GM12878 (cell line): ENCODE data around the gene CCDC51. TPM values are rescaled to one million over a fixed set of nuclear protein-coding genes. Genes with fewer than 3 reads are reported as not detected.

Source experiments
- ATAC-seq: fragments of 200-7000 bp; cut with Tn5 transposase; 3 replicates; pipeline ENCODE4 v1.9.1; 2020; ENCODE audit warnings: mild to moderate bottlenecking, moderate library complexity
- BruUV-seq: library from RNA; stranded (reverse); fragments of 400-500 nt; replicated peaks from 2 replicates; lab custom pipeline; 2021; lab: Mats Ljungman, UMichigan
- CTCF ChIA-PET: fragments of 300-600 bp; sonication (Branson Sonifier 250); formaldehyde crosslinking; extraction: SDS; loops from one replicate; lab custom pipeline; 2021; ENCODE audit warnings: inconsistent platforms; lab: Yijun Ruan, JAX
- POLR2A ChIA-PET: fragments of 350-600 bp; formaldehyde crosslinking; extraction: SDS; loops from one replicate; lab custom pipeline; 2021; ENCODE audit warnings: inconsistent platforms; lab: Charles Lee
- RAD21 ChIA-PET: fragments of 300-600 bp; sonication (Branson Sonifier 250); formaldehyde crosslinking; loops from one replicate; lab custom pipeline; 2023; ENCODE audit warnings: antibody characterized with exemption; ENCODE audit not compliant: unreplicated experiment; lab: Charles Lee
- SMC1A ChIA-PET: fragments of 300-600 bp; sonication (Branson Sonifier 250); formaldehyde crosslinking; loops from one replicate; lab custom pipeline; 2023; ENCODE audit not compliant: unreplicated experiment, uncharacterized antibody; lab: Charles Lee
- DNase-seq: peaks from one replicate; pipeline ENCODE4 v3.0.0-alpha.2; 2011; ENCODE audit warnings: low read depth, low spot score
- FAIRE-seq: peaks from 3 replicates; lab custom pipeline; 2011; peaks lifted over from hg19 to GRCh38; lab: Jason Lieb, UNC
- H2AFZ ChIP-seq: 2 replicates; pipeline ENCODE4 v1.6.0; 2011; ENCODE audit warnings: low read depth, low read length, control low read depth; ENCODE audit not compliant: control insufficient read depth
- H3K27ac ChIP-seq: 2 replicates; pipeline ENCODE4 v1.5.1; 2011; ENCODE audit warnings: control low read depth; ENCODE audit not compliant: control insufficient read depth, insufficient read depth
- H3K27me3 ChIP-seq, 2 experiments: replicated peaks in 1 of 2; 2 replicates each; pipeline versions ENCODE4 v1.6.0 to v1.6.1; 2011; ENCODE audit warnings: low read length in 1 of 2; ENCODE audit not compliant: control insufficient read depth in 2 of 2, insufficient read depth in 2 of 2
- H3K36me3 ChIP-seq, 2 experiments: 2 replicates each; pipeline ENCODE4 v1.5.1; 2011; ENCODE audit warnings: low read length in 1 of 2; ENCODE audit not compliant: control insufficient read depth in 2 of 2, insufficient read depth in 2 of 2
- H3K4me1 ChIP-seq: 2 replicates; pipeline ENCODE4 v1.6.1; 2011; ENCODE audit warnings: mild to moderate bottlenecking, low read length, moderate library complexity, mixed read lengths; ENCODE audit not compliant: control insufficient read depth, insufficient read depth
- H3K4me2 ChIP-seq: 2 replicates; pipeline ENCODE4 v1.6.0; 2011; ENCODE audit warnings: control low read depth; ENCODE audit not compliant: control insufficient read depth, insufficient read depth
- H3K4me3 ChIP-seq: fragments of 200-600 bp; sonication (generic); 2 replicates; pipeline ENCODE4 v1.5.1; 2016
- H3K79me2 ChIP-seq: 2 replicates; pipeline ENCODE4 v1.6.0; 2011; ENCODE audit warnings: low read length; ENCODE audit not compliant: control insufficient read depth, insufficient read depth
- H3K9ac ChIP-seq: 2 replicates; pipeline ENCODE4 v1.8.0; 2011; ENCODE audit warnings: low read length, control low read depth, mixed read lengths; ENCODE audit not compliant: control insufficient read depth, insufficient read depth
- H3K9me3 ChIP-seq: replicated peaks from 3 replicates; pipeline ENCODE4 v1.5.1; 2011; ENCODE audit warnings: mild to moderate bottlenecking, low read length; ENCODE audit not compliant: control insufficient read depth, insufficient read depth
- H4K20me1 ChIP-seq: 2 replicates; pipeline ENCODE4 v1.6.0; 2011; ENCODE audit not compliant: control insufficient read depth, insufficient read depth
- BMI1 ChIP-seq: fragments of 450-650 bp; IDR thresholded peaks from 2 replicates; pipeline ENCODE4 v1.6.1; 2016; ENCODE audit warnings: mild to moderate bottlenecking, moderate library complexity, borderline replicate concordance
- CHD4 ChIP-seq: fragments of 200-600 bp; sonication (generic); IDR thresholded peaks from 2 replicates; pipeline ENCODE4 v1.6.1; 2016; ENCODE audit warnings: mild to moderate bottlenecking
- ELK1 ChIP-seq: IDR thresholded peaks from 2 replicates; pipeline ENCODE4 v1.6.1; 2012; ENCODE audit warnings: low read depth, low read length, improper control_type of control experiment
- ETV6 ChIP-seq, 2 experiments: fragments of 450-650 bp in 1 of 2; IDR thresholded peaks in 1 of 2; conservative IDR thresholded peaks in 1 of 2; 2 replicates each; pipeline ENCODE4 v1.6.1; 2014; ENCODE audit warnings: antibody characterized with exemption in 1 of 2, borderline replicate concordance in 1 of 2, low read depth in 1 of 2, mild to moderate bottlenecking in 1 of 2, moderate library complexity in 1 of 2
- FOXM1 ChIP-seq: IDR thresholded peaks from 2 replicates; pipeline ENCODE4 v1.6.1; 2012; ENCODE audit warnings: low read depth, mild to moderate bottlenecking, inconsistent platforms, low read length, moderate library complexity
- IRF4 ChIP-seq: IDR thresholded peaks from 2 replicates; pipeline ENCODE4 v1.6.1; 2011; ENCODE audit warnings: low read depth, low read length
- JUNB ChIP-seq: IDR thresholded peaks from 2 replicates; pipeline ENCODE4 v1.6.1; 2016; ENCODE audit warnings: antibody characterized with exemption, mild to moderate bottlenecking
- POLR2AphosphoS2 ChIP-seq: IDR thresholded peaks from 2 replicates; pipeline ENCODE4 v1.6.1; 2011; ENCODE audit warnings: low read depth, mild to moderate bottlenecking, low read length, improper control_type of control experiment, moderate library complexity
- RCOR1 ChIP-seq: conservative IDR thresholded peaks from 2 replicates; pipeline ENCODE4 v1.6.1; 2012; ENCODE audit warnings: low read depth, low read length, improper control_type of control experiment
- REST ChIP-seq: IDR thresholded peaks from 2 replicates; pipeline ENCODE4 v1.6.1; 2012; ENCODE audit warnings: mild to moderate bottlenecking, low read depth, low read length
- SP1 ChIP-seq: IDR thresholded peaks from one replicate; pipeline ENCODE4 v1.6.1; 2011; ENCODE audit warnings: low read depth, low read length
- USF2 ChIP-seq: IDR thresholded peaks from 2 replicates; pipeline ENCODE4 v1.6.1; 2011; ENCODE audit warnings: low read depth, low read length, improper control_type of control experiment, borderline replicate concordance
- ZNF207 ChIP-seq: fragments of 450-650 bp; IDR thresholded peaks from 2 replicates; pipeline ENCODE4 v1.6.1; 2014; ENCODE audit warnings: antibody characterized with exemption, mild to moderate bottlenecking, borderline replicate concordance
- WGBS: methylation state at CpG from one replicate; pipeline ENCODE4 v1.1.6; 2016; ENCODE audit warnings: low lambda C conversion rate; ENCODE audit not compliant: insufficient replicate concordance, insufficient coverage; ENCODE audit errors: missing lambda C conversion rate; 5-methylcytosine and 5-hydroxymethylcytosine counted together
- in situ Hi-C: fragments of 300-500 bp; cut with MboI; formaldehyde crosslinking; loops from 9 replicates; pipeline ENCODE4 v1.14.3; 2018; ENCODE audit warnings: mixed read lengths
- intact Hi-C: fragments of 100-400 bp; cut with micrococcal nuclease; formaldehyde crosslinking; loops from one replicate; pipeline ENCODE4 v1.14.2; 2022; ENCODE audit not compliant: unreplicated experiment
- polyA plus RNA-seq, 11 experiments: library from polyadenylated mRNA; depleted of rRNA in 4 of 11; unstranded in 6 of 11; stranded (reverse) in 5 of 11; fragments of >200 nt; fragmentation: Nextera tagmentation in 4 of 11; fragmentation: Illumina TruSeq in 1 of 11; extraction: Ambion mirVana in 4 of 11; extraction: Trizol in 1 of 11; gene quantifications; 1 replicate in 1 of 11; 2 replicates in 10 of 11; pipeline versions ENCODE4 v1.2.1 to v1.2.3, GENCODE V29; 2011 to 2016; ENCODE audit warnings: inconsistent platforms in 2 of 11, missing spikeins in 2 of 11, low read depth in 1 of 11
- total RNA-seq, 4 experiments: library from RNA; depleted of rRNA in 3 of 4; stranded (reverse); fragments of >200 nt in 3 of 4; fragmentation: Illumina TruSeq in 1 of 4; extraction: Trizol in 1 of 4; gene quantifications; 2 replicates each; pipeline versions ENCODE4 v1.2.1 to v1.2.3, GENCODE V29; 2013 to 2021

The CCDC51 gene
- total and polyA plus RNA-seq, 10 of the 15 experiments (the other 5 are each of a cell fraction or from before 2014, with no cell fraction given), result 10.6 to 54.9 (median 28.5) TPM

- intact Hi-C loops (no loop called here), in situ Hi-C loops (loop anchor here (5.0 kb wide), 1 partner anchor 34 kb away; no protein-coding TSS in a partner anchor)
- Histone ChIP-seq H2AFZ (no peak overlapping the region), H3K4me3 (no peak overlapping the region), H3K36me3 (no peaks in the 10 kb centered on the region), H4K20me1 (no peaks in the 10 kb centered on the region), H3K4me1 (no peaks in the 10 kb centered on the region), H3K4me2 (no peak overlapping the region), H3K9ac (no peak overlapping the region), H3K79me2 (no peaks in the 10 kb centered on the region), H3K27ac (no peak overlapping the region), H3K9me3 (no peaks in the 10 kb centered on the region), H3K27me3 (no peaks in the 10 kb centered on the region)
- ChIA-PET CTCF (interaction anchor here (1.1 to 22.0 kb wide), 5 partner anchors 10 to 232 kb away, joined by 3 to 757 read pairs (median 3); partner anchors contain the start of genes CCDC51, SLC26A6 and TMA7), POLR2A (no interaction called here), RAD21 (interaction anchor here (0.7 to 5.9 kb wide), 4 partner anchors 30 to 36 kb away, joined by 3 to 259 read pairs (median 20); partner anchors contain the start of genes CCDC51 and TMA7), SMC1A (interaction anchor here (8.0 kb wide), 1 partner anchor 32 kb away, joined by 287 read pairs; the partner anchor contains the start of genes CCDC51 and TMA7)
- no peak for FAIRE-seq
- no TSS peak for BruUV-seq
- 16% methylated on average over 15 of the region's 15 CpGs for WGBS
- DNase-seq, result no peak
- ATAC-seq, result no peak
- TF ChIP-seq IRF4 (no peak), RCOR1 (no peak), BMI1 (no peak), ELK1 (no peak), FOXM1 (no peak), USF2 (no peak), CHD4 (no peak), POLR2AphosphoS2 (no peak), SP1 (no peak), ETV6 (conservative IDR thresholded peaks at IDR 0.05 in 1 of 2, IDR thresholded peaks at IDR 0.05 in 1 of 2; ENCODE audit: borderline replicate concordance in 1 of 2, low read depth in 1 of 2) (no peak), ZNF207 (no peak), REST (no peak), JUNB (no peak)
Measured at GRCh38 chr3:48403533-48404439, 36.1 kb downstream of the CCDC51 start.
